Lower leg skin (tissue), 4 donors: Measurements from ENCODE around the gene BCAR1. TPM values are rescaled to one million over a fixed set of nuclear protein-coding genes. Genes with fewer than 3 reads are reported as not detected.
"Not testable (repeated sequence)": the region's sequence is repeated elsewhere in the genome, so short reads cannot be mapped to it uniquely, and the experiment has no call there.

ENCODE experiments used
- DNase-seq, 2 donors: peaks; one replicate each; pipeline ENCODE4 v3.0.0-alpha.2; 2019; ENCODE audit warnings: low spot score in 2 of 2
- H3K4me3 ChIP-seq: fragments of 200-600 bp; sonication (generic); 2 replicates; pipeline ENCODE4 v1.5.1; 2017; ENCODE audit warnings: mild to moderate bottlenecking, low read depth; ENCODE audit not compliant: poor library complexity, severe bottlenecking
- CTCF ChIP-seq, 3 donors: fragments of 450-650 bp; IDR thresholded peaks; one replicate each; pipeline ENCODE4 v1.5.1; 2016; ENCODE audit warnings: antibody characterized with exemption in 3 of 3, mild to moderate bottlenecking in 3 of 3, moderate library complexity in 2 of 3
- POLR2A ChIP-seq, 2 donors: fragments of 450-650 bp; IDR thresholded peaks; one replicate each; pipeline ENCODE4 v1.6.1; 2016 to 2017; ENCODE audit warnings: antibody characterized with exemption in 2 of 2, mild to moderate bottlenecking in 1 of 2, moderate library complexity in 1 of 2
- WGBS, 2 donors: methylation state at CpG; one replicate each; pipeline ENCODE4 v1.1.5; 2018; 5-methylcytosine and 5-hydroxymethylcytosine counted together
- intact Hi-C: fragments of 100-400 bp; cut with DNase I; formaldehyde crosslinking; loops from one replicate; pipeline ENCODE4 v1.15.0; 2023; ENCODE audit warnings: low total_unique reads
- total RNA-seq, 4 donors: library from RNA; depleted of rRNA; stranded (reverse); fragments of >200 nt; gene quantifications; one replicate each; pipeline ENCODE4 v1.1.0, GENCODE V29; 2016

BCAR1 gene
- total RNA-seq, 4 donors from 2014 or later: 16.4 to 38.1 (median 28.8) TPM

DNA sequence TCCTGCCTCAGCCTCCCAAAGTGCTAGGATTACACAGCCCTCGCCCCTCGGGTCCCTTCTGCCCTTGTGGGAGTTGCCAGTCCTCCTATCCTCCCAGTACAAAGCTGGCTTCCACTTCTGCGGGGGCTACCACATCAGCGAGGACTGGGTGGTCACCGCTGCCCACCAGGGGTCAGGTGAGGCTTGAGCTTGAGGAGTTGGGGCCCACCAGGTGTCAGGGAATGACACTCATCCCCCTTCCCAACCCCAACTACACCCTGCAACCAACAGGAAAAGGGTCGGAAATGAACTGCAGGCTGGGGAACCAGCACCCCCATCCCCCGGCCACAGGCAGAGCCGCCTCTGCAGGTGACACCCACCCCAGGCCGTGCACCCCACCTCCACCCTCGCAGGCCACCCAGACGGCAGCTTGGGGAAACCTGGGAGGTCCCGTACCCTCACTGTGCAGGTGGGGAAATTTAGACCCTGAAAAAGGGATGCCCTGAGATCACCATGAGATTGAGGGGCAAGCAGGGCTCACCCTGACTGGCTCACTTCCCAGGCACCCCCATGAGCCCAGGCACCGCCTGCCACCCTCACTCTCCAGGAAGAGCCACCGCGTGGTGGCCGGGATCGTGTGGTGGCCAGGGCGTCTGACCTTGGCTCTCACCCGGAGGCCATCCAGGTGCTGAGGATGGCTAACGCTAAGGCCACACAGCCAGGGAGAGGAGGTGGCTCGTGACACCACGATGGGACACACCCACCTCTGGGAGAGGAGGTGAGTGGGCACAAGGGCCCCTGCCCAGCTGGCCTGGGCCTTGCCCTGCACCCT, 24.7 kb downstream of the BCAR1 start:
- no peak for DNase-seq
- intact Hi-C loops: no loop called here
- no peak for TF ChIP-seq CTCF (IDR thresholded peaks at IDR 0.05)
- no peak for TF ChIP-seq POLR2A (IDR thresholded peaks at IDR 0.05)
- H3K4me3 ChIP-seq: no peak overlapping the region
- WGBS, 2 donors: 69% methylated on average over 17 to 21 of the region's 22 CpGs

GRCh38 chr16:75225678-75226515, 25.5 kb downstream of the BCAR1 start:
- WGBS, 2 donors: 62 to 67% methylated on average over 26 of the region's 26 CpGs
- DNase-seq: no peak

GRCh38 chr16:75225092-75225491, 26.3 kb downstream of the BCAR1 start:
- WGBS, 2 donors: 49 to 56% methylated on average over 12 of the region's 12 CpGs
- no peak for DNase-seq
- intact Hi-C loops: no loop called here
- no peak for TF ChIP-seq CTCF (IDR thresholded peaks at IDR 0.05)
- TF ChIP-seq POLR2A (IDR thresholded peaks at IDR 0.05): no peak
- no peak overlapping the region for H3K4me3 ChIP-seq

More at GRCh38 chr16:75225678-75226515, 25.5 kb downstream of the BCAR1 start:
- intact Hi-C loops: no loop called here
- H3K4me3 ChIP-seq: no peak overlapping the region
- no peak for TF ChIP-seq CTCF (IDR thresholded peaks at IDR 0.05)
- TF ChIP-seq POLR2A (IDR thresholded peaks at IDR 0.05): no peak

DNA sequence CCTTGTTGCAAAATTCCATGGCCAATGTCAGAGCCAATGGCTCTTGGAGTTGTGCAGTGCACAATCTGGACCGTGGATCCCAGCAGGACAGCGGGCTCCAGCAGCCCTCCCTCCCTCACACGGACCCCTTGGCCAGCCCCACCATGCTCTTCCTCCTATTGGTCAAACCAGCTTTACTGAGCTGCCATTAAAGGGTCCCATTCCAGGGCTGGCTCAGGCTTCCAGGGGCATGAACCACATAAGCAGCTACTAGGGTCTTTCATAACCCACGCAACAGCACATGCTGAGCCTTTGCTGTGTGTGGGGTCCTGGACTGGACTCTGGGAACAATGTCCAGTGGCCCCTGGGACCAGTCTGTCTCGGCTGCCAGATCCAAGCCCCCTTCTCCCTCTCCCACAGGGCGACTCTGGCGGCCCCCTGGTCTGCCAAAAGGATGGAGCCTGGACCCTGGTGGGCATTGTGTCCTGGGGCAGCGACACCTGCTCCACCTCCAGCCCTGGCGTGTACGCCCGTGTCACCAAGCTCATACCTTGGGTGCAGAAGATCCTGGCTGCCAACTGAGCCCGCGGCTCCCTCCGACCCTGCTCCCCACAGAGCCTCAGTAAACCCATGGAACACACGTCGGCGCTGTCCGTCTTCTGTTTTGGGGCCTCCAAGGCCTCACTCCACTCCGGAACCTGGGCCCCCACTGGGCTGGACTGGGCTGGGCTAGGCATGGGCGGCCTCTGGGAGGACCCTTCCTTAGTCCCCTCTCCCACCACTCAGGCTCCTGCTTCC, 26.9 kb downstream of the BCAR1 start:
- DNase-seq: no peak
- no peak for TF ChIP-seq POLR2A (IDR thresholded peaks at IDR 0.05)
- no peak for TF ChIP-seq CTCF (IDR thresholded peaks at IDR 0.05)
- intact Hi-C loops: no loop called here

DNA sequence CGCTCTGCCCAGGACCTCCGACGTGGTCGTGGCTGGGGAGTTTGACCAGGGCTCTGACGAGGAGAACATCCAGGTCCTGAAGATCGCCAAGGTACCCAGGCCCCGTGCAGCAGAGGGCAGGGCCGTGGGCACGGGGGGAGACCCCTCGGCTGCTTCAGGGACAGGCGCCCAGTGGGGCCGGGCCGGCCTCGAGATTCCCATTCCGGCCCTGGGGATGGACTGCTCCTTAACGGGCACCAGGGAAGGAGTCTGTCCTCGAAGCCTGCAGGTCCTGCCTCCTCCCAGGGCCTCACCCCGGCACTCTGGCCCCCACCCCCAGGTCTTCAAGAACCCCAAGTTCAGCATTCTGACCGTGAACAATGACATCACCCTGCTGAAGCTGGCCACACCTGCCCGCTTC, 28.3 kb downstream of the BCAR1 start:
- H3K4me3 ChIP-seq, DNase-seq, intact Hi-C loops: not testable (repeated sequence)
- no CpG with 5 or more reads among the region's 20 CpGs for WGBS, 2 donors

More for the DNA sequence above, 26.9 kb downstream of the BCAR1 start:
- H3K4me3 ChIP-seq: no peak overlapping the region
- WGBS, 2 donors: 66 to 74% methylated on average over 19 to 20 of the region's 20 CpGs
